Measurements from ENCODE around the gene SYT9.
"Not testable (repeated sequence)": the region's sequence is repeated elsewhere in the genome, so short reads cannot be mapped to it uniquely, and the experiment has no call there.

The SYT9 gene

DNA sequence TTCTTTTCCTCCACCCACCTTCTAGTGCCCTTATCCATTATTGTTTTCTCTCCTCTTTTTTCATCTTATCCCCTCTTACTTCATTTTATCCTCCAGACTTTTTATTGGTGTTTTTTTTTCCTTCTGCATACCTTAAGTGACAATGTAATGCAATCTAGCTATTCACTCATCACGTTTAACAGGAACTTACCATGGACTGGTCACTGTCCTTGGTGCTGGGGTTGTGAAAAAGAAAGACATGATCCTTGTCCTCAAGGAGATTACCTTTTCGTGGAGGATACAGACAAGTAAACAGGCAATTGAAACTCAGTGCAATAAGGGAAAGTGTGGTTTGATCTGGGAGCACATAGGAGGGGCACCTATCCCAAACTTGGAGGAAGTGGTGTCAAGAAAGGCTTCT is 20.7 kb downstream of the SYT9 start:
- peak; percentile 2 for DNase-seq (ENCODE audit: low read depth)

DNA sequence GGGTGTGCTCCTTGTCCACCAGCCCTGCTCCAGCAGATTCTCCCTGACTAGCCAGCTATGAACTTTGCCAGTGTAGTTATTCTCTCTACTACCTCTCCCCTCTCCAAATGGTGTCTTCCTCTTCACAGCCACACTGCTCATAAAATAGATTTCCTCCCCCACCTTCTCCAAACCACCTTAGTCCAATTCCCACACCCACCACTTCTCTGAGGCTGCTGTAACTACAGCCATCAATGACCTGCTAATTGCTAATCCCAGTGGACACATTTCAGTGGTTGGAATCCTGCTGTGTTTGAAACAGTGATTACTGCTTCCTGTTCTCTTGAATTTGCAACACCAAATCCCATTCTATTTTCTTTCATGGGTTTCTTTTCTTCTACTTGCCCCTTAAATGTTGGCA is 23.4 kb downstream of the SYT9 start:
- DNase-seq (ENCODE audit: low read depth): no peak

DNA sequence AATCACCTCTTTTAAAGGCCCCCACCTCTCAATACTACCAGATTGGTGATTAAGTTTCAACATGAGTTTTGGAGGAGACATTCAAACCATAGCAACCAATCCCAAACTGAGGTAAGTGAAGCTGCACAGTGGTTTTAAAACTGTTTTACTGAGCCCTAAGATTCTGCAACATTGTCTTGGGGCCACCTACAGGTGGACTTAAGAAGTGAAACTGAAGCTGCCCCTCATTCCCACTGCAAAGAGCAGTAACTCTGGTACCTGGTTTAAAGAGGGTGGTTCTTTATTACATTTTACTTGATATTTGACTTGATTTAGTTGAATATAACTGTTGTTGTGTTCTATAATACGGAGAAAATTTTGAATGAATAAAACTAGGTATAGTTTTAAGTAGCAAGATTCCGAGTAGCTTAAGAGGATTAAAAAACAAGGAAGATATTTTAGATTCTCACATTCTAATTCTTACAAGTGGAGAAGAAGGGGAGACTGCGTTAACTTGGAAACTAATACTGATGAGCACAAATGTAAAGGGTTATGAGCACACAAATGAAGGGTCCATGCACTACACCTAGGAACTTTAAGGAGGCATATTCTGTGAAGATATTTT is 26.7 kb downstream of the SYT9 start:
- DNase-seq (ENCODE audit: low read depth): peak; percentile 41

DNA sequence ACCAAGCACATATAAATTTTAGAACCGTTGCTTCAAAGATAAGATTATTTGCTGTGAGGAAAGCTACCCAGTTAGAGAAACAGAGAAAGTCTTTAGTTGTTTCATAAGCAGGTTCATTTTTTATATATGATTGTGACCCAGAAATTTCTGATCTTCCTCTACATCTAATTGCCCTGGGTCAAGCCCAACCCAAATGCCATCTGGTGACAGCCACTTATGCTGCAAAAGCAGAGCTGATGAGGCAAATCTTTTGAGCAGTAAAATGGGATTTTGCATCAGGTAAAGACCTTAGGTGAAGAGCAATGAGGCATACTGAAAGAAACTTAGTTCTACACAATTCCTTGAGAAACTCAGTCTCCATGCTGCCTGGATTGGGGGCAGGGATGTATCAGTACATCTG is 28.0 kb downstream of the SYT9 start:
- DNase-seq (ENCODE audit: low read depth): no peak

GRCh38 chr11:7281079-7281478 is 29.4 kb downstream of the SYT9 start:
- DNase-seq (ENCODE audit: low read depth): no peak

DNA sequence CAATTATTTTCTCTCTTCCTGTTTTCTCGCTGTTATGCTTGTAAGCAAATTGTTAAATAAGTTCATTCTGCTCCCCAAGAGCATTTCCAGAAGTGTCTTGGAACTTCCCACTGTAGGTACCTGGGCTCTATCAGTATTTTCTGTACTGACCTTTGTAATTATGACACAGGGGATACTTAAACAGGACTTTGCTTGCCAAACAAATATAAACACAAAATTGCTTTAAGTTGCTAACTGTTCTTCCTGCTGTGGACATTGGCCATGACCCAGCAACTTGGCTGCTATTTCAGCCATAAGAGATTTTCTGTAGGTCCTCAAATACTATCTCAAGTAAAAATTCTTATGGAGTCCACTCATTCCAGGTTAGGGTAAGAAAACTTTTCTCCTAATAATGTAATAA is 30.1 kb downstream of the SYT9 start:
- DNase-seq (ENCODE audit: low read depth): no peak

GRCh38 chr11:7286178-7286577 is 34.5 kb downstream of the SYT9 start:
- DNase-seq (ENCODE audit: low read depth): no peak

- DNase-seq (ENCODE audit: low read depth): no peak
These were observed 39.6 kb downstream of the SYT9 start for GRCh38 chr11:7291100-7291829.

DNA sequence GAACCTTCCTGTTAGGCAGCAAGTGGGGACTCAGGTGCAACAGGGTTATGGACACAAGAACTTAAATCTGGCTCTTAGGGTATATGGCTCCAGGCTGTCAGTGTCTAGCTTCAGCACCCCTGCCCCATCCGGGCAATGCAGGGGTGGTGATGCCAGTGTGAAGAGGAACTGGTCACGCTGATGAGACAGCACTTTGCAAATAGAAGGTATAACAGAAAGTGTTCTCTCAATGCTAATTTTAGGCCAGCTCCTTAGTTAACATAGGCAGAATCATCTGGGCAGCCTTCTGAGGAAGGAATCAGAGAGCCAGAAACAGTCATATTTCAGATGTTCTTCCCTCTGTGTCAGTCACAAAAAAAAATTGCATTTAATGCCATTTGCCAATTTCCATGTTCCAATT is 41.2 kb downstream of the SYT9 start:
- no peak for DNase-seq (ENCODE audit: low read depth)

GRCh38 chr11:7299393-7299792 is 47.7 kb downstream of the SYT9 start:
- no peak for DNase-seq (ENCODE audit: low read depth)

DNA sequence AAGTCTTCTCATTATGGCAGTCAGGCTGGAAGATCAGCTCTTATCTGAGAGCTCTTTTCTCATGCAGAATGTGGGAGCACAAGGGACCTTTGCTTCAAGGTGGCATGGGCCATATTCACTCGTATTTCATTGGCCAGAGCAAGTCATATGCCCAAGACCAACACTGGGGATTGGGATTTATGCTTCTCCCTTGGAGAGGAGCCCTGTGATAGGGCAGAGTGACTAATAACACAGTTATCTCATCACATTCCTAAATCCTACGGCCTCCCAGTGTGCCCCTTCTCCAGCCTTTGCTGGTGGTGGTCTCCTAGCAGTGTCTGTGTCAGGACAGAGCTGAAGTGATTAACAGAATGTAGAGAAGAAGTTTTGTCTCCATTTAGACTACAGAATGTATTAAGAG is 48.6 kb downstream of the SYT9 start:
- DNase-seq (ENCODE audit: low read depth): no peak

GRCh38 chr11:7303146-7303545 is 51.4 kb downstream of the SYT9 start:
- no peak for DNase-seq (ENCODE audit: low read depth)

DNA sequence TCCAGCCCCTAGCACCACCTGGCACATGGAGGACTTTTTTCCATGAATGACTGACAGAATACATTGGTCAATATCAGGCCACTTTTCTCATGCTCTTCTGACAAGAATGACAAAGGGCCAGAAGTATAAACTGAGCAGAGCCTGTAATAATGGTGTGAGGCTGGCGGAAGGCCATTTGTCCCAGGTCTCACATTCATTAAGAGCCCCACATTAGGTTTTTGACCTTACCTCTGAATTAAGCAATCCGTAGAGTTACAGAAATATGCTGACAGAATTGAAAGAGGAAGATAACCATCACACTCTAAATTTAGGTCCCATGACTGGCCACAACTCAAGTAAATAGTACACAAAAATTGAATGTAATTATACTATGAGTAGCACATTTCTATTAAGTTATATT is 55.2 kb downstream of the SYT9 start:
- no peak for DNase-seq (ENCODE audit: low read depth)

GRCh38 chr11:7307836-7308235 is 56.1 kb downstream of the SYT9 start:
- no peak for DNase-seq (ENCODE audit: low read depth)

- no peak for DNase-seq (ENCODE audit: low read depth)
These were observed 60.2 kb downstream of the SYT9 start for GRCh38 chr11:7311903-7312302.

DNA sequence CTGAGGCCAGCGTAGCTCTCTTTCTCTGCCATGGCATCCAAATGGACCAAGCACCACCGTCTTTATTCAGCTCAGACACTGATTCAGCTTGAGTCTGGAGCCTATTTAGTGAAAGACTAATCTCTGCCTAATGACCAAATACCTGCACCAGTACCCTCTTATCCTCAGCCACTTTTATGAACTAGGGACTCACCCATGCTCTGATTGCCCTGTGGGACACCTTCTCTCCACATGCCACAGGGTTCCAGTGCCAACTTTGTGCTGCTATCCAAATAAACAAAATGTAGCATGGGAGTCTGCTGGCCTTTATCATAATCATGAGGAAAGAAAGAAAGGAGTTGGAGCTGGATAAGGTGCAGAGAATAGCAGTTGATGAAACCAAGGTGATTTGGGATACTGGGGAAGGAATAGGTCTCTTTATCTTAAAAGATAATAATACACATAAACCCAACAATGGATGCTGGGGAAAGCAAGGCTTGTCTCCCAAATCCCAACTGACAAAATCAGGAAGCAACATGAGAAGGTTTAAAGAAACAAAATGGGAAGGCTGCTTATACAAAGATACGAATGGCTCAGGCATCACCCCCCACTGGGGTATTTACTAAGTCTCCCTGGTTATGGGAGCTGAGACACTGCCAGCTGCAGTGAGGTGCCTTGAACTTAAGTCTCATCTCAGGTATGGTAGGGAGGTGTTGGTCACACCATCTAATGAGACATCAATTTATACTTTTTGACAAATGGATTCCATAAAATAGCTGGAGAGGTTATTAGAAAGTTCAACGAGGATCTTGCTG is 63.3 kb downstream of the SYT9 start:
- no peak for DNase-seq (ENCODE audit: low read depth)

GRCh38 chr11:7319501-7319900 is 67.8 kb downstream of the SYT9 start:
- no peak for DNase-seq (ENCODE audit: low read depth)

DNA sequence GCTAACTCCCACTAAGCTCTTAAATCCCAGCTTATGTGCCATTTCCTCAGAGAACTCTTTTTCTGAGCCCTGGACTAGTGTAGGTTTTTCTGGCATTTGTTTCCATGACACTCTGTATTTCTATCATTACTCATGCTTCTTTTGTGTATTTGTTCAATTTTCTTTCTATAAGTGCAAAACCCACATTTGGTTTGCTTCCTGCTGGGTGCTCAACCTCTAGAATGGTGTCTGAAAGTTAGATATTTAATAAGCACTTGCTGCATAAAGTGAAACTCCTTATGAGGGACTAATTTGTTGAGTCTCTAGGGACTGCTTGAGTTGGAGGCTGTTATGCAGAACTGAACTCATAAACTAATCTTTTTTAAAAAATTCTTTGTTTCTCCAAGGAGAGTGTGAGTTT is 68.6 kb downstream of the SYT9 start:
- DNase-seq (ENCODE audit: low read depth): no peak

DNA sequence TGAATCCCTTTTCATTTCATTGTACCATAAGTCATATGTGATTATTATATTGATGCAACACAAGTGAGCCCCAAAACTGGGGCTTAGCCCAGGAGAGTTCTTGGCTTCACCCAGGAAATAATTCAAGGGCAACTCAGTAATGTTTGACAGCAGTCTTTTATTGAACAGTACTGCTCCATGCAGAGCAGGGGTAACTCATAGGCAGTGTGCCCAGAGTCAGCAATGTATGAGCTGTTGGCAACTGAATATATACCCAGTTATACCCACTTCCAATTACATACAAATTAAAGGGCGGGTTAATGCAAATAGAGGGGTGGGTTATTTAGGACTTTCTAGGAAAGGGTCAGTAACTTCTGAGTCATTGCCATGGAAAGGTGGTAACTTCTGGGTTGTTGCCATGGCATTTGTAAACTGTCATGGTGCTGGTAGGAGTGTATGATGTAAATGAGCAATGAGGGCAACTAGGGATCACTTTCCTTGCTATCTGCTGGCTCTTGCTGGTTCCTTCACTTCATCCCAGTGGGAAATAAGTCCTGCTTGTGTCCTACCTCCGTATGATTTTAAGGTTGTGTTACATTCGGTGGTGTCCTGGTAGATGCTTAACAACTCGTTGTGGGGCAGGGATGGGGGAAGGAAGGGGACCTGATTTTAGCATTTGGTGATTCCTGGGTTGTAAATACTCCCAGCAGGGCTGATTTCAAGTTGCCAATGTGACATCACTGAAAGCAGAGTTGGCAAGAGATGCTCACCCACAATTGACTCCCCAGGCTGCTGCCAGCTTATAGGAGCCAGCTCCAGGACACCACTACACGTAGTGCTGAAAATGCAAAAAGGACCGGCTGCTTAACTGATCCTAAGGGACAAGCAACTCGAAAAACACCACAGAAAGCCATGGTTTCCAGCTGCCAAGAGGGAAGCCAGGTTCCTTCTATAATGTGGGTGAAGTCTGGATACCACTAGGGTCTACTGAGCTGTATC is 70.1 kb downstream of the SYT9 start:
- DNase-seq (ENCODE audit: low read depth): no peak

DNA sequence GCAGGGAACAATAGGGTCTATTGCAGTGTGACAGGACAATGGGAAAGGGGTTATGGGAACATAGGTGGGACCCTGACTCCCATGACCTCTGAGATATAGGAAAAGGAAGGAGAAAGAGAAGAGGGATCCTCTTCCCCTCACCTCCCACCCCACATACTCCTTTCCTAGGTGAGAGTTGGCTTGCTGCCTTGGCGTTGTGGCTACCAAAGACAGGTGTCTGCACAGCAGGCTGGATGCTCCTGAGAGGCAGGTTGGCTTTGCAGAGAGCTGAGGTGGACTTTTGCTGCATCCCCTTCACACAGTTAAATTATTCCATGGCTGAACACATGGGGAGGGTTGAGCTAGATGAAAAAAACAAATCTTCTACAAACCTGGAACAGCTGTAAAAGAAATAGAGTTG is 80.7 kb downstream of the SYT9 start:
- no peak for DNase-seq (ENCODE audit: low read depth)

GRCh38 chr11:7332962-7333361 is 81.3 kb downstream of the SYT9 start:
- no peak for DNase-seq (ENCODE audit: low read depth)

DNA sequence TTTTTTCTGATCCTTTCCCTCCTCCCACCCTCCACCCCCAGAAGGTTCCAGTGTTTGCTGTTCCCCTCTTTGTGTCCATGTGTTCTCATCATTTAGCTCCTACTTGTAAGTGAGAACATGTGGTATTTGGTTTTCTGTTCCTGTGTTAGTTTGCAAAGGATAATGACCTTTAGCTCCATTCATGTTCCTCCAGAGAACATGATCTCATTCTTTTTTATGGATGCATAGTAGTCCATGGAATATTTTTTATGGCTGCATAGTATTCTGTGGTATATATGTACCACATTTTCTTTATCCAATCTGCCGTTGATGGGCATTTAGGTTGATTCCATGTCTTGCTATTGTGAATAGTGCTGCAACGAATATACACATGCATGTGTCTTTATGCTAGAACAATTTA is 83.7 kb downstream of the SYT9 start:
- DNase-seq (ENCODE audit: low read depth): not testable (repeated sequence)
